Measurements from ENCODE around the gene FAM83C. TPM values are rescaled to one million over a fixed set of nuclear protein-coding genes. Genes with fewer than 3 reads are reported as not detected.

FAM83C gene
- total RNA-seq, 1 experiment from 2014 or later = not detected

GRCh38 chr20:35339007-35339406, 46.8 kb upstream of the FAM83C start:
- no peak overlapping the region for H3K27ac ChIP-seq (ENCODE audit: low read depth, low read length)
- POLR2A ChIA-PET = no interaction called here
- RAD21 ChIA-PET (ENCODE audit: low non-redundant PET in 1 of 2, low total read pairs in 2 of 2, uncharacterized antibody in 2 of 2, unreplicated experiment in 2 of 2) = no interaction called here

More at GRCh38 chr20:35339007-35339406, 46.8 kb upstream of the FAM83C start:
- Histone ChIP-seq H3K9me3 (ENCODE audit: control insufficient read depth in 1 of 2, insufficient read depth in 1 of 2, low read depth in 1 of 2, low read length in 2 of 2) (no peaks in the 10 kb centered on the region), H3K4me2 (ENCODE audit: low read length) (no peak overlapping the region), H4K20me1 (ENCODE audit: insufficient read depth) (no peaks in the 10 kb centered on the region), H3K9ac (ENCODE audit: low read length) (no peak overlapping the region), H3K4me1 (ENCODE audit: control insufficient read depth in 1 of 2, insufficient read depth in 2 of 2, low read length in 2 of 2) (peaks cover 0 to 7% of the 10 kb centered on the region in 2 experiments; a peak in 1 of 4 replicates), H3K36me3 (ENCODE audit: control insufficient read depth in 1 of 2, insufficient read depth in 2 of 2, low read length in 2 of 2) (no peaks in the 10 kb centered on the region), H3K79me2 (ENCODE audit: insufficient read depth, low read length) (no peaks in the 10 kb centered on the region), H3K9me2 (ENCODE audit: insufficient read depth) (no peaks in the 10 kb centered on the region), H2AFZ (ENCODE audit: low read depth, low read length, poor library complexity, severe bottlenecking) (no peak overlapping the region), H3K4me3 (replicated peaks in 1 of 2; ENCODE audit: low read depth in 1 of 2, low read length in 2 of 2) (no peak overlapping the region), H3K27me3 (ENCODE audit: insufficient read depth, low read length) (no peaks in the 10 kb centered on the region)
- intact Hi-C loops (cut with micrococcal nuclease) = no loop called here
- DNase-seq (ENCODE audit: low read depth, low spot score) = no peak
- no TSS peak for BruUV-seq (replicated peaks)
- CTCF ChIA-PET = interaction anchor here (1.3 kb wide), 1 partner anchor 10 kb away, joined by 4 read pairs; no protein-coding TSS in a partner anchor
- TF ChIP-seq REST (IDR thresholded peaks at IDR 0.05; ENCODE audit: low read depth) = no peak
- TF ChIP-seq POLR2A (IDR thresholded peaks at IDR 0.05; ENCODE audit: borderline replicate concordance, extremely low read depth, insufficient read depth, insufficient read length) = no peak
- TF ChIP-seq EZH2phosphoT487 (IDR thresholded peaks at IDR 0.05; ENCODE audit: borderline replicate concordance) = no peak
- TF ChIP-seq CEBPB (IDR thresholded peaks at IDR 0.05; ENCODE audit: low read depth) = no peak
- peak; percentile 61; the same call in 1 of the 2 replicates for ATAC-seq
